ENCODE results near the gene VAMP1. TPM values are rescaled to one million over a fixed set of nuclear protein-coding genes. Genes with fewer than 3 reads are reported as not detected.
"Not testable (repeated sequence)": the region's sequence is repeated elsewhere in the genome, so short reads cannot be mapped to it uniquely, and the experiment has no call there.

Gene VAMP1, protein sequence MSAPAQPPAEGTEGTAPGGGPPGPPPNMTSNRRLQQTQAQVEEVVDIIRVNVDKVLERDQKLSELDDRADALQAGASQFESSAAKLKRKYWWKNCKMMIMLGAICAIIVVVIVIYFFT
- 6.0 TPM for polyA plus RNA-seq (2013, experiment 1 of 2; ENCODE audit: insufficient read length)
- 8.1 TPM for polyA plus RNA-seq (2013, experiment 2 of 2; ENCODE audit: insufficient read length)

DNA sequence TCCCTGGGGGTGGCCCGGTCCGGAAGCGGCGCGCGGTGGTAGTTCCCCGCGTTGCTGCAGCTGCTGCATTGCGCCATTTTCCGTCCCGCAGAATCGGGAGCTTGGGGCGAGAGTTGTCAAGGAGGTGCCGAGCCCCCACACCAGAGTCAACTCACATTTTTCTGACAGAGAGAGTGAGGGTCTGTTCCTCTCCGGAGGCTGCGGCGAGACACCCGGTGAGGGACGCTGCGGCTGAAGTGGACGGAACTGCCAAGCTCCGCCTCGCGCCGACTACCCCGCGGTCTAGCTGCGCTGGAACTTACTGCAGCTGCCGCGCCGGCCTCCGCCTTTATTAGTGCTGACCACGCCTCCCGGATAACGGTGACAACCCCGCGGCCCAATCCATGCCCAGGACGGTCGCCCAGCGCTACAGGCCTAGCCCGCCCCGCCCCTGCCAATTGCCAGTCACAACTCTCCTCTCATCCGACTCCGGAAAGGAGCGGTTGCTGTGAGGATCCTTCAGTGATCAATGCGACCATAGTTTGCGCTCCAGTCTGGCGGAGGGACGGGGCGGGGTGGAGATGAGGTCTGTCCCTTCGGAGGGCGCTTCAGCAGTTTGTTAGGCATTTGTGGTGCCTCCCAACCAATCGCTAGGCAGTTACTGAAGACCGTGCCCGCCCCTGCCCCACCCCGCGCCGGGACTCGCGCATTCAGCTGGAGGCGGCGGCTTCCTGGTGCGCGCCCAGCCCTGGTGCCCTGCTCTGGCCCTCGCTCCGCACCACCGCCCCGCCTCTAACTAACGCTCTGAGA, at the start of gene VAMP1:
VAMP1 (minus strand) TSS at position 303 of the 789 bp plus-strand sequence; CDS start at position 157, 146 bp downstream.
- peak; percentile 99 for DNase-seq

DNA sequence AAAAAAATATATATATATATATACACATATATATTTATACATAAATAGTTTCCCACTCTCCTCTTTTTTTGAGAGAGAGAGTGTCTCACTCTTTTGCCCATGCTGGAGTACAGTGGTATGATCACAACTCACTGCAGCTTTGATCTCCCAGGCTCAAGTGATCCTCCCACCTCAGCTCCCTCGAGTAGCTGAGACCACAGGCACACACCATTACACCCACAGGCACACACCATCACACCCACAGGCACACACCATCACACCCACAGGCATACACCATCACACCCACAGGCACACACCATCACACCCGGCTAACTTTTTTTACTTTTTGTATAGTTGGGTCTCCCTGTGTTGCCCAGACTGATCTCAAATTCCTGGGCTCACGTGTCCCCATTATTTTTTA, 49.7 kb upstream of the VAMP1 start:
- no peak for DNase-seq

DNA sequence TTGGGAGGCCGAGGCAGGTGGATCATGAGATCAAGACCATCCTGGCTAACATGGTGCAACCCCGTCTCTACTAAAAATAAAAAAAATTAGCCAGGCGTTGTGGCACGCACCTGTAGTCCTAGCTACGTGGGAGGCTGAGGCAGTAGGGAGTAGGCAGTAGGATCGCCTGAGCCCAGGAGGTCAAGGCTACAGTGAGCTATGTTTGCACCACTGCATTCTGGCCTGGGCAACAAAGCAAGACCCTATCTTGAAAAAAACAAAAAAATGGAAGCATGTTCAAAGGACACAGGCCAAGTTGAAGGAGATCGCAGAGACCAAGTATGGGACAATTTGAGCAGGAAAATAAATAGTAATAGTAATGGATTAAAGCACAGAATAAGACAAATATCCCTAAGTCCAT, 37.6 kb upstream of the VAMP1 start:
- DNase-seq, result no peak

DNA sequence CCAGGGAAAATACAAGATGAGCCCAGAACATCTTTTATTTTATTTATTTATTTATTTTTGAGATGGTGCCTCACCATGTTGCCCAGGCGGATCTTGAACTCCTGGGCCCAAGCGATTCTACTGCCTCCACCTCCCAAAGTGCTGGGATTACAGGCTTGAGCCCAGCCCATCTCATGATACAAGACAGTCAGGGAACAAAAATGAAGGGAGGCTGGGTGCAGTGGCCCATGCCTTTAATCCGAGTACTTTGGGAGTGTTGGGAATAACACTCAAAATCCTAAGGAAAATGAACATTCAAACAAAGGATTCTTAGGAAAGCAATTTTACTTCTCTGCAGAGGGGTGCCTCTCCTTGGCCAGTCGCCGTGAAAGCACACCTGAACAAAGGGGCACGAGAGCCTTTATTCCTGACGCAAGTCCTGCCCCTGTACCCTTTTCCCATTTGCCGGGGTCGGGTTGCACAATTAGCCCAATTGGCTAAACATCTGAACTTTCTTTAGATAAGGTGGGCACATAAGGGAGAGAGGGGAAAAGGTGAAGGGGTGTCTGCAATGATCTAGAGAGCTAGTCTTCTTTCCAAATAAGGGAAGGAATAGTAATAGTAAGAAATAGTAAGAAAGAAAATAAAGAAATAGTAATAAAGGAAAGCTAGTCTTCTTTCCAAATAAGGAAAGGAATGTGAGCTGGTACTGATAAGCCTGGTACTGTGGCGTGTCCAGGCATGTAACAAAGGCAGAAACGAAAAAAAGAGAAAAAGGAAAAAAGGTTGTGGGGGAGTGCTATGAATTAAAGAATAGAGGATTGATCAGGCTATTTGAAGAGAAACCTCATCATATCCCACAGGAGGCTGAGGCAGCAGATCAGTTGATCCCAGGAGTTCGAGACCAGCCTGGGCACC, 36.9 kb upstream of the VAMP1 start:
- peak; percentile 68 for DNase-seq

DNA sequence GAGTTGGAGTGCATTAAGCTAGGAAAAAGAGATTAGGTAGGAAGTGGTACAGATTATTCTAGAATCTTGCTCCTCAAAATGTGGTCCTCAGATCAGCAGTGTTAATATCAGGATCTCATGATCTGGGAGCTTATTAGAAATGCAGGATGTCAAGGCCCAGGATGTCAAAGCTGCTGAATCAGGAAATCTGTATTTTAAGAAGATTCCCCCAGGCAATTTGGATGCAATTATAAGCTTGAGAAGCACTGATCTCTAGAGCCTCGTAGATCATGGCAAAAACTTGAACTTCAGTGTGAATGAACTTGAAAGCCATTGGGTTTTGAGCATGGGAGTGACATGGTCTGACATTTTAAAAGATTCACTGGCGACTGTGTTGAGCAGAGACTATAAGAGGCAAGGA, 30.0 kb upstream of the VAMP1 start:
- no peak for DNase-seq

DNA sequence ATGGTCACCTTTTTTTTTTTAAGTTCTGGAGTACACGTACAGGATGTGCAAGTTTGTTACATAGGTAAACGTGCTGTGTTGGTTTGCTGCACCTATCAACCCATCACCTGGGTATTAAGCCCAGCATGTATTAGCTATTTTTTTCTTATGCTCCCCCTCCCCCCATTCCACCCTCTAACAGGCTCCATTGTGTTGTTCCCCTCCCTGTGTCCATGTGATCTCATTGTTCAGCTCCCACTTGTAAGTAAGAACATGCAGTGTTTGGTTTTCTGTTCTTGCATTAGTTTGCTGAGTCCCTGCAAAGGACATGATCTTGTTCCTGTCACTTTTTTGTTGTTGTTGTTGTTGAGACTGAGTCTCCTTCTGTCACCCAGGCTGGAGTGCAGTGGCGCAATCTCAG, 26.8 kb upstream of the VAMP1 start:
- DNase-seq, result not testable (repeated sequence)

DNA sequence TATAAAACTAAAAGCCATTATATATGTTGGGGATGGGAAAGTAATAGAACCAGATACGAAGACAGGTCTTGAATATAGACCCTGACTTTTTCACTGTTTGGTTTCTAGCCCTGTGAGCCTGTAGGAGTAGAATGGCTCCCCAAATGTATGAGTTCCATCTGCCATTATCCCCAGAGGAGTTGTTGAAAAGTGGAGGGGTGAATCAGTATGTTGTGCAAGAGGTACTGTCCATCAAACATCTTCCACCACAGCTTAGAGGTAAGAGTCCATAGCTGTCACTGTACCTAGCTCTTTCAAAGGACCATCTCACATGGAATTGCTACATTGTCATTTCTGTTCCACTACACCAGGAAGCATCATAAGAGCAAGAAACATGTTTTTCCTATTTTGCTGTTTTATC, 24.5 kb upstream of the VAMP1 start:
- no peak for DNase-seq

DNA sequence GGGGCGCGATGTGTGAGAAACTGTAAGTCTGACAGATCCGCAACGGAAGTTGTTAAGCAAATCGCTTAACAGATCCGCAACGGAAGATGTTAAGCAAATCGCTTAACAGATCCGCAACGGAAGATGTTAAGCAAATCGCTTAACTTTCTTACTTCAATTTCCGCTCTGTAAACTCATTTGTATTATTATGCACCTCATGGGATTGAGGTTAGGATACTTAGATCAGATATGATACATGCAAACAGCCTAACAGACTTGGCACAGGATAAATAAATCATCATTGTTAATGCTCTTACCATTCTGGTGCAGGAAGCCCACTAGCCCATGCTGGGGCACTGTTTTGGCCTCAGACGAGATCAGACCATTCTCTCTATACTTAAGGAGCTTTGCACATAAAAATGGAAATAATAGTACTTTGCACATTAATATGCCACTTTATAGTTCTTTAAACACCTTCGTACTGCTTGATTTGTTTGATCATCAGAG, 23.8 kb upstream of the VAMP1 start:
- no peak for DNase-seq

DNA sequence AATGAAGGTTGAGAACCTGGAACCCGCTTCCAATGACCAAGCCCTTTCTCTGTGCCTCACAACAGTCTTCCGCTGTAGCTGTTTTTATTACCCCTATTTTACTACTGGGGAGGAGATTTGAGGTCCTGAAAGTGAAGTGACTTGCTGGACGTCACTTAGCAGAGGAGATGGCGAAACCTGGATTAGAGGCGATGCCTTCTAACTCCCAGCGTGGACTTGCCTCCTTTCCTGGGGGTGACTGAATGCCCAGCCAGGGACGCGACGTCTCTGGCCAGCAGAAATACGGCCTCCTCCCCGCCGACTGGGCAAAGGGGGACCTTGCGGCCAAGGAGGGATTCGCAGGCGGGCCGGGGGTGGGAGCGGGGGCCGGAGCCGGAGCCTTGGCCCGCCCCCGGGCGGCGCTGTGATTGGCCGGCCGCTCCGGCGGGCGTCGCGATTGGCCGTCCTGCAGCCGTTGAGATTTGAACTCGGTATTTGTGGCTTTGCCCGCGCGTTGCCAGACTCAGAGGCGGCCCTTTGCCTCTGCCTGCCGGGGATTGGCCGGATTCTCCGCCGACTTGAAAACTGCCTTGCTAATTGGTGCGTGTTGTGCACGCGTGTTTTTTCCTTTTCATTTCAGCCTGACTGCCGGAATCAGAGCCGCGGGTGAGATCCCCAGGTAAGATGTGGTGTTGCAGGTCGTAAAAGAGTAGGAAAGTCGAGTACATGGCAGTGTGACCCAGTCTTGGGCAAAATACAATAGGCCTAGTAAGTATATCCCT, 23.2 kb upstream of the VAMP1 start, which contains the start of gene NCAPD2:
NCAPD2 (plus strand) TSS at position 606 of the 761 bp plus-strand sequence. CDS start 997 bp downstream, outside the sequence.
- DNase-seq, result peak; percentile 97

DNA sequence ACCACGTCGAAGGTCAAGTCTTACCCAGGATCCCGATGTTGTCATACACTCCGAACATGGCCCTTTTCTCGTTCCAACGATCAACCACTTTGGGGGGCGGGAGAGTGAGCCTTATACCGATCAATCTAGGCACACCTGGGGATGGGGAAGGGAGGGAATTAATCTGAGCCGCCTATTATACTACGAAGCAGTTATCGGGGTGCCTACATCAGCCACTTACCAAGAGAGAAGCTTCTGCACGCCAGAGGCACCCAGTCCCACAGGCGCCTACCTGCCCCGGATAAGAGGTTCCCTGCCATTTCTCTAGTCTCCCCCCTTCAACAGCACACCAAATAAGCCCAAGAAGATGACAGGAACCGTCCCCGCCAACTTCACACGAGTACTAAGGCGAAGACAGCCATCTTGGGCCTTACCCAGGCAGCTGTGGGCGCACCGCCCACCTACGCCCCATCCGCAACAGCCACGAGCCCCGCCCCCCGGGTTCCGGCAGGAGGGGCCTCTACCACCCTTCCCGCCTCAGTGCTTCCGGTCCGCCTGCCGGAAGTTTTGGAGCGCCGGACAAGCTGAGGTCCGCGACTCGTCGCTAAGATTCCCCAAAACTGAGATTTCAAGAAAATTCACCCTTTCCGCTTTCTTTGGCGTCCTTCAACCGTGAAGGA, 22.5 kb upstream of the VAMP1 start, which contains the start of gene MRPL51:
MRPL51 (minus strand) TSS at position 425 of the 659 bp plus-strand sequence; CDS start at position 299, 126 bp downstream.
- DNase-seq, result peak; percentile 96

DNA sequence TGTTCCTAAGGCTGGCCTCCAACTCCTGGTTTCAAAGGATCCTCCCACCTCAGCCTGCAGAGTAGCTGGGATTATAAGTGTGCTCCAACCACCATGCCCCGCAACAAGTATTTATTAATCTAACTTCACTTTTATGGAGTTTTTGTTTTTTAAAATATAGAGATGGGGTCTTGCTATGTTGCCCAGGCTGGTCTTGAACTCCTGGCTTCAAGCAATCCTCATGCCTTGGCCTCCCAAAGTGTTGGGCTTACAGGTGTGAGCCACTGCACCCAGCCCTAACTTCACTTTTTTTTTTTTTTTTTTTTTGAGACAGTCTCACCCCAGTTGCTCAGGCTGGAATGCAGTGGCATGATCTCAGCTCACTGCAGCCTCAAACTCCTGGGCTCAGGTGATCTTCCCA, 20.2 kb upstream of the VAMP1 start:
- not testable (repeated sequence) for DNase-seq

DNA sequence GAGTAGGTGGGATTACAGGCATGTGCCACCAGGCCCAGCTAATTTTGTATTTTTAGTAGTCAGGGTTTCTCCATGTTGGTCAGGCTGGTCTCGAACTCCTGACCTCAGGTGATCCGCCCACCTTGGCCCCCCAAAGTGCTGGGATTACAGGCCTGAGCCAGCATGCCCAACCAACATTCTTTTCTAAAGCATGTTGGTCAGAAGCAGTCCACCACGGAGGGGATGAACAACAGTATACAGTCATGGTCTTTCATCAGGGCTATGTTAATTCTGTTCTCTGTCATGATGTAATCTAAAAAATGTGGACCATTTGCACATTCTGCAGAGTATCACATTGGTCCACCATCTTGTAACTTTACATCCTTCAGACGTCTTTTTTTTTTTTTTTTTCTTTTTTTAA, 19.0 kb upstream of the VAMP1 start:
- DNase-seq, result no peak

DNA sequence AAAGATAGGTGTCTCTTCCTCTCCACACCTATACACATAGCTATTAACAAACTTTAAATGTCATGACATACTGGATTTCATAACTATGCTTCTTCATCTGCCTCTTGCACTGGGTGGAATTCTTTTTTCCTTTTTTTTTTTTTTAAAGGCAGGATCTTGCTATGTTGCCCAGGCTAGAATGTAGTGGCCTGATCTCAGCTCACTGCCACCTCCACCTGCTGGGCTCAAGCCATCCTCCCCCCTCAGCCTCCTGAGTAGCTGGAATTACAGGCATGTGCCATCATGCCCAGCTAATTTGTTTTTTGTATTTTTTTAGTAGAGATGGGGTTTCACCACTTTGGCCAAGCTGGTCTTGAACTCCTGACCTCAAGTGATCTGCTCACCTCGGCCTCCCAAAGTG, 17.8 kb upstream of the VAMP1 start:
- no peak for DNase-seq

DNA sequence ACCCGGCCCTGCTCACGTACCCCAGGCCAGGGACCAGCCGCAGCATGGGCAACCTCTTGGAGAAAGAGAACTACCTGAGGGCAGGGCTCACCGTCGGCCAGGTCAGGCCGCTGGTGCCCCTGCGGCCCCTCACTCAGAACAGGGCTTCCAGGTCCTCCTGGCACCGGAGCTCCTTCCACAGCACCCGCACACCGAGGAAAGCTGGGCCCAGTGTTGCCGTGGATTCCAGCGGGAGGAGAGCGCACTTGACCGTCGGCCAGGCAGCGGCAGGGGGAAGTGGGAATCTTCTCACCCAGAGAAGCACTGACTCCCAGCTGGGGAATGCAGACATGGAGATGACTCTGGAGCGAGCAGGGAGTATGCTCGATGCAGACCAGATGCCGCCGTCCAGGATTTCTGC, 7.9 kb upstream of the VAMP1 start:
- DNase-seq, result peak; percentile 78

DNA sequence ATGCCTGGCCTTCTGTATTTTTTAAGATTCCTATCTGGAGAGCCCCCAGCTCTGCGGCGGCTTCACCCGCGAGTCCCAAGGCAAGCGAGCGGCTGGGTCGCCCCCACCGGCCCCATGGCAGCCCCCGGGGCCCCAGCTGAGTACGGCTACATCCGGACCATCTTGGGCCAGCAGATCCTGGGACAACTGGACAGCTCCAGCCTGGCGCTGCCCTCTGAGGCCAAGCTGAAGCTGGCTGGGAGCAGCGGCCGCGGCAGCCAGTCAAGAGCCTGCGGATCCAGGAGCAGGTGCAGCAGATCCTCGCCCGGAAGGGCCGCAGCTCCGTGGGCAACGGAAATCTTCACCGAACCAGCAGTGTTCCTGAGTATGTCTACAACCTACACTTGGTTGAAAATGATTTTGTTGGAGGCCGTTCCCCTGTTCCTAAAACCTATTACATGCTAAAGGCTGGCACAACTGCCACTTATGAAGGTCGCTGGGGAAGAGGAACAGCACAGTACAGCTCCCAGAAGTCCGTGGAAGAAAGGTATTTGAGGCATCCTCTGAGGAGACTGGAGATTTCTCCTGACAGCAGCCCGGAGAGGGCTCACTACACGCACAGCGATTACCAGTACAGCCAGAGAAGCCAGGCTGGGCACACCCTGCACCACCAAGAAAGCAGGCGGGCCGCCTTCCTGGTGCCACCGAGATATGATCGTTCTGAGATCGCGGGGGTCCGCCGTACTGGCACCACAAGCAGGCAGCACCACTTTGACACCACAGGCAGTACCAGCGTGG, 7.3 kb upstream of the VAMP1 start:
- DNase-seq, result not testable (repeated sequence)

DNA sequence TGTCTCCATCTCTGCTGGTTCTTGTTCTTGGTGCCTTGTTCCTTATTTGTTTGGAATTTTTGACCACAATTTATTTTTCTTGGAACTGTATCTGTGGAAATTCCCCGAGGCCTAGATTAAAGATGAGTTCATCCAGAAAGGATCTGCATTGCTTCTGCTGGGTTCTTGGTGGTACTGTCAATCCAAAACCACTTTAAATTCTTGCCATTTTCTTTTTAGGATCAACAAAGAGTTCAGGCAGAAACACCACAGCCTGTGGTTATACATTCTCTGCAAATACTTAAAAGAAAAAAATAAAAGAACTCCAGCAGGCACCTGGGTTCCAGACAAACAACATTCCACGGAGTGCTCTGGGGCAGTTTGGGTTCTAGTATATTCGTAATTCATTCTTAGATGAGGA, 6.0 kb upstream of the VAMP1 start:
- DNase-seq, result peak; percentile 88

DNA sequence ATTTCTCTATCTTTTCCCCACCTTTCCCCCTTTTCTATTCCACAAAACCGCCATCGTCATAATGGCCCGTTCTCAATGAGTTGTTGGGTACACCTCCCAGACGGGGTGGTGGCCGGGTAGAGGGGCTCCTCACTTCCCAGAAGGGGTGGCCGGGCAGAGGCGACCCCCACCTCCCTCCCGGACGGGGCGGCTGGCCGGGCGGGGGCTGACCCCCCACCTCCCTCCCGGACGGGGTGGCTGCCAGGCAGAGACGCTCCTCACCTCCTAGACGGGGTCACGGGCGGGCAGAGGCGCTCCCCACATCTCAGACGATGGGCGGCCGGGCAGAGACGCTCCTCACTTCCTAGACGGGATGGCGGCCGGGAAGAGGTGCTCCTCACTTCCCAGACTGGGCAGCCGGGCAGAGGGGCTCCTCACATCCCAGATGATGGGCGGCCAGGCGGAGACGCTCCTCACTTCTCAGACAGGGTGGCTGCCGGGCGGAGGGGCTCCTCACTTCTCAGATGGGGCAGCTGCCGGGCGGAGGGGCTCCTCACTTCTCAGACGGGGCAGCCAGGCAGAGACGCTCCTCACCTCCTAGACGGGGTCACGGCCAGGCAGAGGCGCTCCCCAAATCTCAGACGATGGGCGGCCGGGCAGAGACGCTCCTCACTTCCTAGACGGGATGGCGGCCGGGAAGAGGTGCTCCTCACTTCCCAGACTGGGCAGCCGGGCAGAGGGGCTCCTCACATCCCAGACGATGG, 4.9 kb upstream of the VAMP1 start:
- not testable (repeated sequence) for DNase-seq

DNA sequence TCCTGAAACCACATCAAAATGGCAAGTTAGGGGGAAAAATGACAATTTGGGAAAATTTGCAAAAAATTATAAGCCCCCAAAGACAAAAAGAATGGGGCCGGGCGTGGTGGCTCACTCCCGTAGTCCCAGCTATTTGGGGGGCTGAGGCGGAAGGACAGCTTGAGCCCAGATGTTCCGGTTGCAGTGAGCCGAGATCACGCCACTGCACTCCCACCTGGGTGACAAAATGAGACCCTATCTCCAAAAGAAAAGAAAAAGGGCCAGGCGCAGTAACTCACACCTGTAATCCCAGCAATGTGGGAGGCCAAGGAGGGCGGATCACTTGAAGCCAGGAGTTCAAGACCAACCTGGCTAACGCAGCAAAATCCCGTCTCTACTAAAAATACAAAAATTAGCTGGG, 2.0 kb upstream of the VAMP1 start:
- no peak for DNase-seq

DNA sequence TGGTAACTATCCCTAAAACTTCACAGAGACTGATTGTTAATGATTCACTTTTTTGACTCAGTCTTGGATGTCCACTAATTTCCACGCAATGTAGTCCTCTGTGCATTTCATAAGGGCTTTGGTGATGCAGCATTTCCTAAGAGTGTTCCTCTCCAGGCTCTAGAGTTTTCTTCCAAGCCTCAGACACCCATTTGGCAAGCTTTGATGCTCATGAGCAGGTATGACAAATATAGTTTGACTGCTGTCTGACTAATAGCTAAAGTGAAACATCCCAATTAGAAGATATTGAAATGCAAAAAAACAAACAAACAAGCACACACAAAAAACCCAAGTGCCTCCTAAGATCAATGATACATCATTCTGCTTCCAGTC, 1.5 kb upstream of the VAMP1 start:
- DNase-seq, result no peak

Data from fibroblast of skin of back (primary cell).